ENCODE data around the gene SKAP1.

GRCh38 chr17:48084932-48085331 is 345.1 kb downstream of the SKAP1 start:
- TF ChIP-seq CTCF (IDR thresholded peaks at IDR 0.05): no peak
- no peak for TF ChIP-seq POLR2A (IDR thresholded peaks at IDR 0.05)

Measured in heart left ventricle (tissue), 13 donors.